Keratinocyte (primary cell): ENCODE measurements around the gene SSBP2.

Experiments used
- CTCF ChIP-seq, 3 experiments: IDR thresholded peaks in 1 of 3; conservative IDR thresholded peaks in 1 of 3; optimal IDR thresholded peaks in 1 of 3; 2 replicates in 2 of 3; 3 replicates in 1 of 3; pipeline versions ENCODE3 to v1.5.1; 2011; ENCODE audit warnings: low read length in 3 of 3, mild to moderate bottlenecking in 3 of 3, moderate library complexity in 2 of 3, control low read depth in 1 of 3, inconsistent platforms in 1 of 3; ENCODE audit not compliant: insufficient read depth in 2 of 3; ENCODE audit errors: extremely low read depth in 1 of 3
- EZH2 ChIP-seq: IDR thresholded peaks from one replicate; pipeline ENCODE4 v1.6.1; 2012; ENCODE audit warnings: inconsistent platforms, mild to moderate bottlenecking, low read length, moderate library complexity

GRCh38 chr5:81724571-81724970 is 26.3 kb downstream of the SSBP2 start:
- TF ChIP-seq CTCF (optimal IDR thresholded peaks at IDR 0.05 in 1 of 3, IDR thresholded peaks at IDR 0.05 in 1 of 3, conservative IDR thresholded peaks at IDR 0.05 in 1 of 3; ENCODE audit: extremely low read depth in 1 of 3, insufficient read depth in 2 of 3, low read length in 3 of 3): no peak
- TF ChIP-seq EZH2: no peak
